A549 (cell line): ENCODE data around the gene OLFM1. TPM values are rescaled to one million over a fixed set of nuclear protein-coding genes. Genes with fewer than 3 reads are reported as not detected.

Experiments
- ATAC-seq, 2 experiments: fragments of 200-7000 bp in 1 of 2; fragments of >200 bp in 1 of 2; cut with Nextera tagmentation in 1 of 2; cut with Tn5 transposase in 1 of 2; 3 replicates each; pipeline versions ENCODE4 v1.8.0 to v1.9.1; 2018 to 2020; ENCODE audit warnings: mild to moderate bottlenecking in 1 of 2, moderate library complexity in 1 of 2
- CTCF ChIA-PET: fragments of 300-600 bp; sonication (Branson Sonifier 250); formaldehyde crosslinking; extraction: SDS; loops from one replicate; lab custom pipeline; 2021; ENCODE audit warnings: antibody characterized with exemption, inconsistent platforms; lab: Yijun Ruan, JAX
- POLR2A ChIA-PET: fragments of 350-600 bp; formaldehyde crosslinking; extraction: SDS; loops from one replicate; lab custom pipeline; 2021; ENCODE audit warnings: antibody characterized with exemption, inconsistent platforms; lab: Yijun Ruan, JAX
- DNase-seq, 2 experiments: peaks; one replicate each; pipeline versions ENCODE4 v3.0.0 to v3.0.0-alpha.2; 2011 to 2016; ENCODE audit warnings: low read depth in 1 of 2, low spot score in 1 of 2
- FAIRE-seq: peaks from 2 replicates; lab custom pipeline; 2011; peaks lifted over from hg19 to GRCh38; lab: Jason Lieb, UNC
- H3K27ac ChIP-seq, 2 experiments: fragments of >200 bp; sonication (Bioruptor Twin); formaldehyde crosslinking; 3 replicates each; pipeline ENCODE4 v1.5.1; 2016 to 2017
- H3K4me1 ChIP-seq: fragments of >200 bp; sonication (Bioruptor Twin); formaldehyde crosslinking; 3 replicates; pipeline ENCODE4 v1.6.1; 2016
- H3K4me2 ChIP-seq: fragments of >200 bp; sonication (Bioruptor Twin); formaldehyde crosslinking; 3 replicates; pipeline ENCODE4 v1.6.1; 2016
- H3K4me3 ChIP-seq: fragments of >200 bp; sonication (Bioruptor Twin); formaldehyde crosslinking; 3 replicates; pipeline ENCODE4 v1.5.1; 2016
- H3K9me3 ChIP-seq: fragments of >200 bp; sonication (Bioruptor Twin); formaldehyde crosslinking; 3 replicates; pipeline ENCODE4 v1.6.1; 2016
- BCL3 ChIP-seq: fragments of >200 bp; sonication (Bioruptor Twin); formaldehyde crosslinking; IDR thresholded peaks from 3 replicates; pipeline ENCODE4 v1.6.1; 2016
- CBX8 ChIP-seq: fragments of 200-600 bp; sonication (generic); IDR thresholded peaks from 2 replicates; pipeline ENCODE4 v1.6.1; 2016
- CHD2 ChIP-seq: fragments of 150-350 bp; IDR thresholded peaks from 2 replicates; pipeline ENCODE4 v1.6.1; 2014; ENCODE audit warnings: low read length; ENCODE audit not compliant: partially characterized antibody
- CTCF ChIP-seq: fragments of >200 bp; sonication (Bioruptor Twin); formaldehyde crosslinking; IDR thresholded peaks from 3 replicates; pipeline ENCODE4 v1.5.1; 2016
- E2F6 ChIP-seq: IDR thresholded peaks from 2 replicates; pipeline ENCODE4 v1.6.1; 2012; ENCODE audit warnings: low read depth, borderline replicate concordance
- EHMT2 ChIP-seq: fragments of 200-600 bp; sonication (generic); IDR thresholded peaks from 2 replicates; pipeline ENCODE4 v1.6.1; 2016; ENCODE audit warnings: antibody characterized with exemption, low read depth, mild to moderate bottlenecking, moderate library complexity
- ELK1 ChIP-seq: fragments of 150-350 bp; IDR thresholded peaks from 2 replicates; pipeline ENCODE4 v1.6.1; 2014; ENCODE audit warnings: low read depth, mild to moderate bottlenecking, low read length
- ESRRA ChIP-seq: fragments of 150-350 bp; IDR thresholded peaks from 2 replicates; pipeline ENCODE4 v1.6.1; 2014; ENCODE audit warnings: mild to moderate bottlenecking, low read length, borderline replicate concordance
- FOSB ChIP-seq: fragments of 250-450 bp; sonication (Bioruptor Pico); IDR thresholded peaks from 2 replicates; pipeline ENCODE4 v1.5.0; 2020; ENCODE audit warnings: mild to moderate bottlenecking, moderate library complexity
- HEYL ChIP-seq: fragments of 250-450 bp; sonication (Bioruptor Pico); IDR thresholded peaks from 2 replicates; pipeline ENCODE4 v1.8.0; 2021; ENCODE audit warnings: mild to moderate bottlenecking, moderate library complexity
- HOXB5 ChIP-seq: fragments of 250-450 bp; sonication (Bioruptor Pico); IDR thresholded peaks from 2 replicates; pipeline ENCODE4 v1.5.0; 2020; ENCODE audit warnings: mild to moderate bottlenecking, moderate library complexity
- JUN ChIP-seq, 2 experiments: fragments of >200 bp; sonication (Bioruptor Twin); formaldehyde crosslinking; IDR thresholded peaks; 2 replicates in 1 of 2; 3 replicates in 1 of 2; pipeline ENCODE4 v1.6.1; 2016 to 2017
- KDM1A ChIP-seq: fragments of 200-600 bp; sonication (generic); IDR thresholded peaks from 2 replicates; pipeline ENCODE4 v1.6.1; 2016; ENCODE audit warnings: low read depth, mild to moderate bottlenecking
- MAFK ChIP-seq: fragments of 450-650 bp; IDR thresholded peaks from 2 replicates; pipeline ENCODE4 v1.6.1; 2014; ENCODE audit not compliant: partially characterized antibody
- MAX ChIP-seq: IDR thresholded peaks from 2 replicates; pipeline ENCODE4 v1.6.1; 2012
- MYC ChIP-seq: IDR thresholded peaks from 2 replicates; pipeline ENCODE4 v1.6.1; 2012; ENCODE audit warnings: mild to moderate bottlenecking, inconsistent platforms, low read length, improper control_type of control experiment, borderline replicate concordance
- PHF8 ChIP-seq: fragments of 200-600 bp; sonication (generic); IDR thresholded peaks from 2 replicates; pipeline ENCODE4 v1.6.1; 2016; ENCODE audit warnings: low read depth, mild to moderate bottlenecking, antibody characterized with exemption, moderate library complexity, borderline replicate concordance
- RCOR1 ChIP-seq: fragments of 150-350 bp; IDR thresholded peaks from 2 replicates; pipeline ENCODE4 v1.6.1; 2014; ENCODE audit warnings: antibody characterized with exemption, low read length, low read depth
- REST ChIP-seq: fragments of 200-600 bp; sonication (generic); IDR thresholded peaks from 2 replicates; pipeline ENCODE4 v1.6.1; 2016; ENCODE audit warnings: antibody characterized with exemption, mild to moderate bottlenecking, moderate library complexity
- SMC3 ChIP-seq: fragments of >200 bp; sonication (Bioruptor Twin); formaldehyde crosslinking; IDR thresholded peaks from 3 replicates; pipeline ENCODE4 v1.6.1; 2018; ENCODE audit warnings: inconsistent platforms
- TFCP2L1 ChIP-seq: fragments of 250-450 bp; sonication (Bioruptor Pico); IDR thresholded peaks from 2 replicates; pipeline ENCODE4 v1.5.0; 2021; ENCODE audit warnings: mild to moderate bottlenecking
- ZC3H11A ChIP-seq: fragments of 450-650 bp; IDR thresholded peaks from 2 replicates; pipeline ENCODE4 v1.6.1; 2014; ENCODE audit warnings: antibody characterized with exemption, mild to moderate bottlenecking
- ZFP36 ChIP-seq: fragments of 450-650 bp; IDR thresholded peaks from 2 replicates; pipeline ENCODE4 v1.6.1; 2014; ENCODE audit warnings: borderline replicate concordance; ENCODE audit not compliant: partially characterized antibody
- ZNF302 ChIP-seq: fragments of 250-450 bp; sonication (Bioruptor Pico); IDR thresholded peaks from 2 replicates; pipeline ENCODE4 v1.9.0; 2021; ENCODE audit warnings: inconsistent platforms, mild to moderate bottlenecking, moderate library complexity
- ZSCAN20 ChIP-seq: fragments of 250-450 bp; sonication (Bioruptor Pico); IDR thresholded peaks from 2 replicates; pipeline ENCODE4 v1.8.0; 2022; ENCODE audit warnings: mild to moderate bottlenecking, moderate library complexity
- WGBS: methylation state at CpG from one replicate; pipeline ENCODE4 v1.1.6; 2017; ENCODE audit errors: missing lambda C conversion rate; 5-methylcytosine and 5-hydroxymethylcytosine counted together
- polyA plus RNA-seq, 4 experiments: library from polyadenylated mRNA; depleted of rRNA in 3 of 4; stranded (reverse); fragments of >200 nt; fragmentation: RNase III in 1 of 4; extraction: RNeasy Plus Mini Kit Qiagen cat#74134 plus additional on column Dnase treatment in 1 of 4; gene quantifications; 2 replicates in 3 of 4; 3 replicates in 1 of 4; pipeline ENCODE4 v1.2.3, GENCODE V29; 2011 to 2017

Gene OLFM1
- polyA plus RNA-seq, 2 of the 4 experiments (the other 2 are of a cell fraction): 2.7 to 10.5 TPM

GRCh38 chr9:135154050-135154615, 66.7 kb downstream of the OLFM1 start:
- no peak for FAIRE-seq
- Histone ChIP-seq H3K4me3 (no peak overlapping the region), H3K9me3 (no peaks in the 10 kb centered on the region), H3K27ac (no peak overlapping the region), H3K4me2 (no peak overlapping the region), H3K4me1 (peaks cover 9% of the 10 kb centered on the region; the same call in 1 of the 3 replicates)
- DNase-seq: no peak
- 58% methylated on average over 9 of the region's 11 CpGs for WGBS
- ChIA-PET POLR2A (no interaction called here), CTCF (interaction anchor here (0.8 to 5.7 kb wide), 3 partner anchors 12 to 68 kb away, joined by 3 to 19 read pairs (median 4); partner anchors contain the start of gene OLFM1)
- no peak for ATAC-seq
- TF ChIP-seq PHF8 (no peak), EHMT2 (no peak), MAX (no peak), BCL3 (no peak), MYC (no peak), MAFK (no peak), SMC3 (no peak), FOSB (CRISPR knock-in tag) (no peak), ZSCAN20 (CRISPR knock-in tag) (no peak), TFCP2L1 (CRISPR knock-in tag) (no peak), KDM1A (no peak), HEYL (CRISPR knock-in tag) (no peak), CHD2 (no peak), ELK1 (no peak), ZNF302 (CRISPR knock-in tag) (no peak), RCOR1 (no peak), HOXB5 (CRISPR knock-in tag) (no peak), ZC3H11A (no peak), REST (no peak)
- TF ChIP-seq, all 56 proteins: peak for 0

GRCh38 chr9:135155396-135155795, 67.9 kb downstream of the OLFM1 start:
- DNase-seq: no peak
- H3K4me1 ChIP-seq: peaks cover 9% of the 10 kb centered on the region; the same call in 1 of the 3 replicates
- H3K4me3 ChIP-seq: no peak overlapping the region
- TF ChIP-seq ESRRA (no peak), CBX8 (no peak), E2F6 (no peak), ELK1 (no peak), MAX (no peak), CTCF (no peak), ZFP36 (no peak), JUN (IDR thresholded peaks at IDR 0.05) (no peak), HEYL (CRISPR knock-in tag) (no peak)
- TF ChIP-seq, all 56 proteins: peak for 0
- Histone ChIP-seq H3K9me3 (no peaks in the 10 kb centered on the region), H3K27ac (no peak overlapping the region), H3K4me2 (no peak overlapping the region)
- no peak for ATAC-seq
- CTCF ChIA-PET: interaction anchor here (1.2 to 5.7 kb wide), 2 partner anchors 11 to 69 kb away, joined by 4 to 19 read pairs; partner anchors contain the start of gene OLFM1
- 18% methylated on average over 6 of the region's 6 CpGs for WGBS
- POLR2A ChIA-PET: no interaction called here
- no peak for FAIRE-seq
